ENCODE results near the gene ZNF831. TPM values are rescaled to one million over a fixed set of nuclear protein-coding genes. Genes with fewer than 3 reads are reported as not detected.

ZNF831 gene
- total RNA-seq, 1 donor, result not detected

DNA sequence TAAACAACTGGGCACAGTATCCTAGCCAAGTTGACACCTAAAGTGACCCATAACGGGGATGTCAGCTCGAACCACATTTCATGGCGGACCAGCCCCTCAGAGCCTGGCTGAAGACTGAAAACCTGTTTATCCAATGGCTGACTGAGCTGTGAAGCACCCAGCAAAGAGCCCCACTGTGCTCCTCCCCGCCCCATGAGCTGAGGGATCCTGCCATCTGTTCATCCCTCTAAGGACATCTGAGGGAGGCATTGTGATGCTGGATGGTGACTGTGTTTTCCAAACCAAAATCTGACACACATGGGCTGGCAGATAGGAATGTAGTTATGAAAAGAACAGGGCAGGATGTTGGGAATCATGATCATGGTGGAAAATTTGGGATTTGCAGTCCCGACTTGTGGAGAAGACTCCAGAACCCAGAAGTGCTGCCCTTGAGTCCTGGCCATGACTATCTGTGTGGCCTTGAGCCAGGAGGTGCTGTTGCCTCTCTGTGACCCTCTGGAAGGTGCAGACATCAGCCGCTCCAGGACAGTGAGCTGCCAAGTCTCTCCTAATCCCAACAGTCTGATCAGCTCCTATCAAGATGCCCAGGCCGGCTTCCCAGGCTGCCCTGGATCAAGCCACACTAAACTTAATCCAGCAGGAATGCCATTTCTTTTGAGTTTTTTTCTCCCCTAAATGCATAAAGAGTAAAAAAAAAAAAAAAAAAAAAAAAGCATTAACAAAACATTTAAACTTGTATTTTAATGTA is 142.5 kb downstream of the ZNF831 start:
- no peaks in the 10 kb centered on the region for H3K27me3 ChIP-seq (ENCODE audit: insufficient read depth, low read length)
- H3K4me3 ChIP-seq (ENCODE audit: insufficient read depth, low read length), result no peak overlapping the region
- no peaks in the 10 kb centered on the region for H3K36me3 ChIP-seq (ENCODE audit: insufficient read depth, low read length)
- no peaks in the 10 kb centered on the region for H4K20me1 ChIP-seq (ENCODE audit: insufficient read depth, low read length)
- no peak overlapping the region for H3K27ac ChIP-seq (ENCODE audit: low read depth, low read length)
- TF ChIP-seq, protein P1, sequence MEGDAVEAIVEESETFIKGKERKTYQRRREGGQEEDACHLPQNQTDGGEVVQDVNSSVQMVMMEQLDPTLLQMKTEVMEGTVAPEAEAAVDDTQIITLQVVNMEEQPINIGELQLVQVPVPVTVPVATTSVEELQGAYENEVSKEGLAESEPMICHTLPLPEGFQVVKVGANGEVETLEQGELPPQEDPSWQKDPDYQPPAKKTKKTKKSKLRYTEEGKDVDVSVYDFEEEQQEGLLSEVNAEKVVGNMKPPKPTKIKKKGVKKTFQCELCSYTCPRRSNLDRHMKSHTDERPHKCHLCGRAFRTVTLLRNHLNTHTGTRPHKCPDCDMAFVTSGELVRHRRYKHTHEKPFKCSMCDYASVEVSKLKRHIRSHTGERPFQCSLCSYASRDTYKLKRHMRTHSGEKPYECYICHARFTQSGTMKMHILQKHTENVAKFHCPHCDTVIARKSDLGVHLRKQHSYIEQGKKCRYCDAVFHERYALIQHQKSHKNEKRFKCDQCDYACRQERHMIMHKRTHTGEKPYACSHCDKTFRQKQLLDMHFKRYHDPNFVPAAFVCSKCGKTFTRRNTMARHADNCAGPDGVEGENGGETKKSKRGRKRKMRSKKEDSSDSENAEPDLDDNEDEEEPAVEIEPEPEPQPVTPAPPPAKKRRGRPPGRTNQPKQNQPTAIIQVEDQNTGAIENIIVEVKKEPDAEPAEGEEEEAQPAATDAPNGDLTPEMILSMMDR (IDR thresholded peaks at IDR 0.05; ENCODE audit: extremely low read depth, low read depth, low read length), result no peak
- no peaks in the 10 kb centered on the region for H3K9me3 ChIP-seq (ENCODE audit: low read depth, low read length)
- H3K4me2 ChIP-seq (ENCODE audit: insufficient read depth, low read length), result no peak overlapping the region
- DNase-seq (ENCODE audit: insufficient read length, low spot score, missing footprints), result no peak
- no peaks in the 10 kb centered on the region for H3K4me1 ChIP-seq (ENCODE audit: insufficient read depth, low read length)
- H3K79me2 ChIP-seq (ENCODE audit: insufficient read depth, low read length), result no peaks in the 10 kb centered on the region
- H2AFZ ChIP-seq (ENCODE audit: low read length), result no peak overlapping the region

DNA sequence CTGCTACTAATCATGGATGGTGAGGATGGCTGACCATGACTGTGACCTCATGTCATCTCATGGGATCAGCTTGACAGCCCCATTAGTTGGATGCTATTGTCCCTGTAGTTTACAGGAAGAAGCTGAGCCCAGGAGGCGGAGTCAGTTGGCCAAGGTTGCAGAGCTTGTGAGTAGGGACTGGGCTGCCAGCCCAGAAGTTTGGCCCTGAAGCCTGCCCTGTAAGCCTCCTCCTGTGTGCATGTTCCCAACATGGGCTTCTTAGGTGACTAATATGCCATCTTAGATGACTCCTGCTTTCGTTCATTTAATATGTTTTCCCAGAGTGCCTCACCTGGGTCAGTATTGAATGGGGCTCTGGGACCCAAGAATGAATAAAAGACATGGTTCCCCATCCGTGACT is 143.6 kb downstream of the ZNF831 start:
- no peak overlapping the region for H2AFZ ChIP-seq (ENCODE audit: low read length)
- DNase-seq (ENCODE audit: insufficient read length, low spot score, missing footprints), result no peak
- no peaks in the 10 kb centered on the region for H3K4me1 ChIP-seq (ENCODE audit: insufficient read depth, low read length)
- no peak overlapping the region for H3K4me3 ChIP-seq (ENCODE audit: insufficient read depth, low read length)
- no peaks in the 10 kb centered on the region for H3K9me3 ChIP-seq (ENCODE audit: low read depth, low read length)
- no peaks in the 10 kb centered on the region for H3K27me3 ChIP-seq (ENCODE audit: insufficient read depth, low read length)
- H3K79me2 ChIP-seq (ENCODE audit: insufficient read depth, low read length), result no peaks in the 10 kb centered on the region
- H4K20me1 ChIP-seq (ENCODE audit: insufficient read depth, low read length), result no peaks in the 10 kb centered on the region
- TF ChIP-seq, protein P1 (IDR thresholded peaks at IDR 0.05; ENCODE audit: extremely low read depth, low read depth, low read length), result no peak
- H3K36me3 ChIP-seq (ENCODE audit: insufficient read depth, low read length), result no peaks in the 10 kb centered on the region
- no peak overlapping the region for H3K27ac ChIP-seq (ENCODE audit: low read depth, low read length)
- H3K4me2 ChIP-seq (ENCODE audit: insufficient read depth, low read length), result no peak overlapping the region

Other genes starting within 250 kb of the ZNF831 start
- gene NELFCD, start 182.6 kb upstream of the ZNF831 start, total RNA-seq, result 41.3 and 46.7 TPM in 2 replicates
- gene CTSZ, start 156.6 kb upstream of the ZNF831 start, total RNA-seq, result 223 and 264 TPM in 2 replicates
- not detected in 2 replicates for gene TUBB1, start 144.4 kb upstream of the ZNF831 start, total RNA-seq
- gene ATP5F1E, start 131.5 kb upstream of the ZNF831 start, total RNA-seq, result 19.5 and 23.0 TPM in 2 replicates
- 68.4 and 72.2 TPM in 2 replicates for gene PRELID3B, start 121.0 kb upstream of the ZNF831 start, total RNA-seq
- not detected in 2 replicates for gene EDN3, start 136.8 kb downstream of the ZNF831 start, total RNA-seq